AG09319 (cell line): ENCODE results near the gene TBC1D14.

ENCODE experiments used
- DNase-seq: peaks from one replicate; pipeline ENCODE4 v3.0.0-alpha.2; 2010; ENCODE audit warnings: low read depth; ENCODE audit errors: extremely low read depth
- CTCF ChIP-seq: IDR thresholded peaks from 2 replicates; pipeline ENCODE4 v1.5.1; 2011; ENCODE audit warnings: low read depth, mild to moderate bottlenecking, inconsistent platforms, low read length, moderate library complexity

The TBC1D14 gene

GRCh38 chr4:7007944-7008343 lies 98.3 kb downstream of the TBC1D14 start:
- TF ChIP-seq CTCF: no peak
- DNase-seq: no peak

DNA sequence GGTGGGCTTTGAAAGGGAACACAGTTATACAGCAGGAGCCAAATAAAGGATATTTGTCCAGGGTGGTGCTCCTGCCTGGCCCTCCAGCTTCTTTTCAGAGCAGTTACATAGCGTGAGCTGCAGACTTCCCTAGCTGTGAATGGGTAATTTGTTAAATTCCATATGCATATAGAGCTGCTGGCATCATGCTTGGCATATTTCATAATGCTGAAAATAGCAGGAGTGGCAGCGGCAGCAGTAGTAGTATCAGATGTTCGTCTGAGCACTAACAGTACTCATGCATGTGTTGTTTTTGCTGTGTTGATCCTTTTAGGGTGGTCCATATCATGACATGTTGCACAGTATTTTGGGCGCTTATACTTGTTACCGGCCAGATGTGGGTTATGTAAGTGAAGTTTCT lies 99.9 kb downstream of the TBC1D14 start:
- no peak for DNase-seq
- no peak for TF ChIP-seq CTCF

DNA sequence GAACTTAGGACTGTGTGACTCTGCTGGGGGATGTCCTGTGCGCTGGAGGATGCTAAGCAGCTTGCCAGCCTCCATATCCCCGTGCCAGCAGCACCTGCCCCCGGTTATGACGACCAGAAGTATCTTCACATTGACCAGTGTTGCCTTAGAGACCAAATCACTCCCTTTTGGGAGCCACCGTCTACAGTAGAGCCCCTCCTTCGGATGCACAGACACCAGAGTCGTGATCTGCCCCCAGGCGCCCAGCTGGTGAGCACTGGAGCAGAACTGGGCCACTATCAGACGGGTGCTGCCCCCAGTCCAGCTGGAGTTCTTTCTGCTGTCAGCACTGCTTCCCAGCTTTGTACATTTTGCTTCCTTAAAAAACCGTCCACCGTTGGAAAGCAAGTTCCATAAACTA lies 103.5 kb downstream of the TBC1D14 start:
- TF ChIP-seq CTCF: no peak

DNA sequence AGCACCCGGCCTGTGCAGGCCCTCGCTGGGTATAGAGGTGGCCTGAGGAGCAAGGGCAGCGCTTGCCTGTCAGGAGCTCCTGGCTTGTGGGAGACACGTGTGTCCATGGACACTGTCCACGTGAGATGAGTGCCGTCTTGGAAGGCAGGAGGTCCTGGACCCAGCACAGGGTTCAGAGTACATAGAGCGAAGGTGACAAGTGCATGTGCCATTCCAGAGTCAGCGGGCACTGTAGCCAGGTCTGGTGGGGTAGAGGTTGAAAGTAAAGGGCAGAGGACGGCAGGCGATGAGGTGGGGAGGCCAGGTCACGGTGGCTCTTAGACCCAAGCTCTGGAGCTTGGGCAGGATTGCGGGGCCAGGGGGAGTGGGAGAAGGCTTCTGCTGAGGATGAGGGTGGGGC lies 105.2 kb downstream of the TBC1D14 start:
- no peak for DNase-seq

More for the DNA sequence above, 103.5 kb downstream of the TBC1D14 start:
- no peak for DNase-seq

GRCh38 chr4:7015383-7016035 lies 105.9 kb downstream of the TBC1D14 start:
- no peak for TF ChIP-seq CTCF

More for the DNA sequence above, 105.2 kb downstream of the TBC1D14 start:
- TF ChIP-seq CTCF: no peak

GRCh38 chr4:7016086-7016485 lies 106.5 kb downstream of the TBC1D14 start:
- no peak for TF ChIP-seq CTCF
- DNase-seq: no peak

More at GRCh38 chr4:7015383-7016035, 105.9 kb downstream of the TBC1D14 start:
- no peak for DNase-seq

DNA sequence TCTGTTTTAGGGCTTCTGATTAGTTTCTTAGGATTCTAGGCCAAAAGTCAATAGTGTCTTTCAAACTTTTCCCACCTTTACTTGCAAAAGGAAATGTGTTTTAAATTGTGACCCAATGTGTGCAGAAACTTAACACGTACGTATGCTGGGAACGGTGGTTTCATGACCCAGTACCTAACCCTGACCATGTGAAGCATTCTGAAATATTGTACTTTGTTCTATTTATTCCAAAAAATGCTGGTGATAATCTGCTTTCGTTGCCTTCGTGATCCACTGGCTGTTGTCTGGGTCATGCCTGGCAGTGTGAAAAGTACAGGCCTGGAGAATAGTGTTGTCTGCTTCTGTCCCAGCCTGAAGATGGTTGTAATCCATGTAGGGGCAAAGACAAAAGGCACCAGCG lies 106.9 kb downstream of the TBC1D14 start:
- DNase-seq: no peak
- no peak for TF ChIP-seq CTCF
